Right ventricle myocardium superior (tissue), 1 donor: ENCODE data around the gene DDX3X. TPM values are rescaled to one million over a fixed set of nuclear protein-coding genes. Genes with fewer than 3 reads are reported as not detected.
A peak's percentile ranks its signal among the peaks of the same experiment; 100 is the strongest.
"Not testable (repeated sequence)": the region's sequence is repeated elsewhere in the genome, so short reads cannot be mapped to it uniquely, and the experiment has no call there.

Experiments used
- ATAC-seq: fragments of 200-7000 bp; cut with Tn5 transposase; one replicate; pipeline ENCODE4 v1.9.1; 2020; ENCODE audit warnings: mild to moderate bottlenecking; ENCODE audit not compliant: poor library complexity
- DNase-seq: peaks from one replicate; pipeline ENCODE4 v3.0.0-alpha.2; 2020
- intact Hi-C: fragments of 100-400 bp; cut with DNase I; formaldehyde crosslinking; loops from one replicate; pipeline ENCODE4 v1.11.2; 2022
- long read RNA-seq: library from polyadenylated mRNA; unstranded; transcript quantifications from one replicate; pipeline ENCODE4 v2.0.0, GENCODE V29; 2021
- total RNA-seq: library from RNA; stranded (reverse); fragmentation: NEBNext Ultra II Directional; extraction: Animal tissue kit (Norgen Biotek cat#: 25700); gene quantifications from one replicate; pipeline ENCODE4 v1.2.1, GENCODE V29; 2021
- donor health status: DM: no; HTN: yes; CAD: no; lungs with severe emphysema.

Gene DDX3X
- total RNA-seq, result 128 TPM
- long read RNA-seq, full-length matches to known transcripts, result 27 of 40 reads
- long read RNA-seq, partial matches to known transcripts, result 7 of 40 reads
- long read RNA-seq, other reads (novel, unspliced or antisense), result 6 of 40 reads

DNA sequence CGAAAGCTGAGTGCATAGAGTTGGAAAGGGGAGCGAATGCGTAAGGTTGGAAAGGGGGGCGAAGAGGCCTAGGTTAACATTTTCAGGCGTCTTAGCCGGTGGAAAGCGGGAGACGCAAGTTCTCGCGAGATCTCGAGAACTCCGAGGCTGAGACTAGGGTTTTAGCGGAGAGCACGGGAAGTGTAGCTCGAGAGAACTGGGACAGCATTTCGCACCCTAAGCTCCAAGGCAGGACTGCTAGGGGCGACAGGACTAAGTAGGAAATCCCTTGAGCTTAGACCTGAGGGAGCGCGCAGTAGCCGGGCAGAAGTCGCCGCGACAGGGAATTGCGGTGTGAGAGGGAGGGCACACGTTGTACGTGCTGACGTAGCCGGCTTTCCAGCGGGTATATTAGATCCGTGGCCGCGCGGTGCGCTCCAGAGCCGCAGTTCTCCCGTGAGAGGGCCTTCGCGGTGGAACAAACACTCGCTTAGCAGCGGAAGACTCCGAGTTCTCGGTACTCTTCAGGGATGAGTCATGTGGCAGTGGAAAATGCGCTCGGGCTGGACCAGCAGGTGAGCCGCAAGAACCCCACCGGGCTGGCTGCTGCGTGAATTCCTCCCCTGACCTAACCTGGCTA is at the start of gene DDX3X:
Gene DDX3X, plus strand, starts transcription at position 419 of the 619 bp plus-strand sequence. Its CDS starts 91 bp downstream, at position 510.
- DNase-seq (peak; percentile 88), ATAC-seq (peak; percentile 90)
- intact Hi-C loops, result no loop called here

DNA sequence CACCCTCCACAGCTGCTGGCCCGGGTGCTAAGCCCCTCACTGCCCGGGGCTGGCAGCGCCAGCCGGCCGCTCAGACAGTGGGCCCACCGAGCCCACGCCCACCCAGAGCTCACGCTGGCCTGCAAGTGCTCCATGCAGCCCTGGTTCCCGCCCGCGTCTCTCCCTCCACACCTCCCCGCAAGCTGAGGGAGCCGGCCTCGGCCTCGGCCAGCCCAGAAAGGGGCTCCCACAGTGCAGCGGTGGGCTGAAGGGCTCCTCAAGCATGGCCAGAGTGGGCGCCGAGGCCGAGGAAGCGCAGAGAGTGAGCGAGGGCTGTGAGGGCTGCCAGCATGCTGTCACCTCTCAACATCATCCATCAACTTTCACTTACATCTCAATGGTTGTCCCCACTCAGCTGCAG is 48.0 kb upstream of the DDX3X start:
- intact Hi-C loops, DNase-seq, ATAC-seq: not testable (repeated sequence)

DNA sequence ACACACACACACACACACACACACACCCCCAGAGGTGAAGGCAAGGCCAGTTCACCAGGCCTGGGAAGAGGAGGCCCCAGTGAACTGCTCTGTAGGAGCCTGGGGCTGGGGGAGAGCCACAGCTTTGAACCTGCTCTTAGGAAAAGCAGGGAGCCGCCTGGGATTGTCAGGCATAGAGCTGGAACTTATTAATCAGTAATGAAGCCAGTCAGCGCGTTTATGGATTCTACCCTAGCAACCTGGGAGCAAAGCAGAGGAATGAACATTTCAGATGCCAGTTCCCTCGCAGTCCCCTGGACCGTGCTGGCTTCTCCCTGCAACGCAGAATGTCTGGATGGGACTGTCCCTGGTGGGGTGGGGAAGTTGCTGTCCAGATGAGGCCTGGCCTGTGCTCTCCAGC is 45.3 kb upstream of the DDX3X start:
- intact Hi-C loops, result no loop called here
- ATAC-seq, result no peak

DNA sequence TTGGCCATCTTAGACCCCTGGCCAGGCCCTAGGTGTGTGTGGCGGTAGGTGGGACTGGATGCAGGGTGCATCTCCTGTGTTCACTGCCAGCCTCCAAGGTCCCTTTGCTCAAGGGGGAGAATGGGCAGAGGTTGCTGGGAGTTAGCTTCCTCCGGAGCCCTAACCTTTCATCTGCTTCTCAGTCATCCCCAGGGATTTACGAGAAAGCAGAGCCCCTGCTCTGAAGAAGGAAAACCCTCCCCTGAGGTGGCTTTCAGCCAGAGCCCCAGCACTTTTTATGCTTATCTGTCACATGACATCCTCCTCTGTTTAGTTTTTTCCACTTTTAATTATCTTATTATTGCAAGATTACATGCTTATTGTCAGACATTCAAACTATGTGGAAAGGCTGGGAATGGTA is 44.9 kb upstream of the DDX3X start:
- DNase-seq (no peak), ATAC-seq (no peak)
- intact Hi-C loops, result no loop called here

More for the DNA sequence above, 45.3 kb upstream of the DDX3X start:
- no peak for DNase-seq

DNA sequence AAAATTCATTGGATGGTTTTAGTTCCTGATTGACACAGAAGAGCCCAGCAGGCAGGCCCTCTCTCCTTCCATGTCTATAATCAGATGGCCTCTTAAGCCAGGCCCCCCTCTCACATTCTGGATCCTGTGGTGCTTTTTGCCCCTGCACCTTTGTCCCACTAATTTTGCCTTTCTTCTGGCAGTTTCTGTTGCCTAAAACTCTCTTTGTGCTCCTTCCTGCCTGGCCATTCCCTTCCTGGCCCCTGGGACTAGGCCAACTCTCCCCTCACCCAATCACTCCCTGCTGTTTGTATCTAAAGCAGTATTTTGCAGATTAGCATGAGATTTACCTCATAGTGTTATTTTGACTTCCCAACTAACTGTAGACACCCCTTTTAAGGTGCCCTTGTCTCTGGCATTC is 42.7 kb upstream of the DDX3X start:
- ATAC-seq (no peak), DNase-seq (no peak)
- intact Hi-C loops, result no loop called here

DNA sequence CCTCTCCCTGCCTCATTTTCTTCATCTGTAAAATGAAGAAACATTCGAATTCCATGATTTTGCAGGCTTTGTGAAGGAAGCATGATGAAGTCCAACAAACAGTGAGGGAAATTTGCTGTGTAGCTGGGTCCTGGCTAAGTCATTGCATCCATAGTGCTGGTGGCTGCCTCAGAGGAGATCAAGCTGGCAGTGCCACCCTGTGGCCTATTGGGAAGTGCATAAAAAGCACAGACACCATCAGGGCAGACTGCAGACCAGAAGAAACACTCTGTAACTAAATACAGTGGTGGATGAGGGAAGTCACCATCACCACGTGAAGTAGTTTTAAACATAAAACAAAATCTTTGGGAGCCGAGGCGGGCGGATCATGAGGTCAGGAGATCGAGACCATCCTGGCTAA is 40.7 kb upstream of the DDX3X start:
- intact Hi-C loops, result no loop called here
- peak; percentile 45 for DNase-seq
- no peak for ATAC-seq

DNA sequence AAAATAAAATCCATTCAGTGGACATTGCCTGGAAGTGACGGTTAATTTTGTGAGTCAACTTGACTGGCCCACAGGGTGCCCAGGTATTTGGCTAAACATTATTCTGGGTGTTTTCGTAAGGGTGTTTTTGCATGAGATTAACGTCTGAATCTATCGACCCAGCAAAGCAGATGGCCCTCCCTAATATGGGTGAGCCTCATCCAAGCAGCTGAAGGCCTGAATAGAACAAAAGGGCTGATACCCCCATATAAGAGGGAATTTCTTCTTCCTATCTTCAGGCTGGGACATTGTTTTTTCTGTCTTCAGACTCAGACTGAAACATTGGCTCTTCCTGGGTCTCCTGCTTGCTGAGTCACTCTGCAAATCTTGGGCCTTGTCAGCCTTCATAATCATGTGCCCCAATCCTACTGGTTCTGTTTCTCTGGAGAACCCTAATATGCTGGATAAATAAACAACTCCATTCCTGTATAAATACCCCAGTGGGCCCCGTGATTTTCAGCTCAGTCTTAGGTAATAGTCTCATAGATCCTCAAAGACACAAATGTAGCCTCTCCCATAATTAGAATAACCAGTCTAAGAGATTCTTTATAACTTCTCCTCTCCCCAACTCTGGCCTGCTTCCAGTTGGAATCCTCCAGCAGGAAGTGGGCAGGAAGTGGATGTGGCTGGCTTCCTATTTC is 33.1 kb upstream of the DDX3X start:
- ATAC-seq (peak; percentile 45), DNase-seq (no peak)
- intact Hi-C loops, result no loop called here

DNA sequence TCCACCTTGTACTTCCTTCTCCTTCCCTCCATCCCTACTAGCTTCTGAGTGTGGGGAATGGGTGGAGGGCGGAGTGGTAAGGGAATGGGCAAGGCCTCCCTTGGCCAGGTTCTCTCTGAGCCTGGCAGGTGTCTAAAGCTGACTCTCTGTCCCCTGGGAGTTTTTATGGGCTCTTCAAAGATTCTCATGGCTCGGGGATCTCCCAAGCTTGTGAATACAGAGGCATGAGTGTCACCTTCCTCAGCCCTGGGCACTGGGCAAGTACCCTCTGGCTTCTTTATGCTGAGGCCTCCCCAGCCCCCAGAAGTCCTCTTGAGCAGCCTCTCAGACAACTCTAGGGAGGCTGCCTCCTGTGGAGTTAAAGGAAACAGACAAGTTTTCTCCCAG is 32.5 kb upstream of the DDX3X start:
- intact Hi-C loops, result no loop called here
- DNase-seq (no peak), ATAC-seq (no peak)

DNA sequence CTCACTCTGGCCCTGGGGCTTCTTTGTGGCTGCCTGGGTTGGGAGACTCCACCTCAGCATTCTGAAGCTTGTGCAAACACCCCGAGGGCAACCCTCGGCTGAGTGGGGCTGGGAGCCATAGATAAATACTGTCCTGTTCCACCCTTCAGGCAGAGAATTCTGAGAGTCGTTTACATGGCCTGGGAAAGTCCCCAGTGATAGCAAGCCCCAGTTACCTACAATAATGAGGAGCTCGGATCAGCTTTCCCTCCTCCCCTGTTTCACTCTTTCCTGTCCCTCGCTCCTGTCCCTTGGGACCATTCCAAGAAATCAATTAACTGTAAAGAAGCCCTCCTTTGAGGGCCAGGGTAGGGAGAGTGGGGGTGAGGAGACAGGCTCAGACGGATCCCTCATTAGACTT is 31.6 kb upstream of the DDX3X start:
- intact Hi-C loops, result no loop called here
- no peak for ATAC-seq
- no peak for DNase-seq

DNA sequence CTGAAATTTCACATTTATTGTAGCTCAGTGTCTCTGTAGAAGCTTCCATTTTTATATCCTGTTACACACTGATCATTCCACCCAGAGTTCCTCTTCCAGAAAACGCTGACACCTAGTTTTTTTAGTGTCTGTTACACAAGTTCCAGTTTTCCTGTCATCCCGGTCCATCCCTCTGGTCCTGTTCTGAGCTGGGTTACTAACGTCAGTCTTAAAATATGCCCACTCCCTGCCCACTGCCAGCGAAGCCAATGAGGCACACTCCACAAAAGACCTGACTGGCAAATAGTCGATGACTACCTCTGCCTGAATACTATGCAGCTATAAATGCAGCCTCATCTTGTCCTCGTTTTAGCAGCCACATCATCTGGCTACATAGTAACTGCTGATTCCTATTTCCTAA is 30.9 kb upstream of the DDX3X start:
- ATAC-seq (peak; percentile 20), DNase-seq (no peak)
- intact Hi-C loops, result no loop called here

DNA sequence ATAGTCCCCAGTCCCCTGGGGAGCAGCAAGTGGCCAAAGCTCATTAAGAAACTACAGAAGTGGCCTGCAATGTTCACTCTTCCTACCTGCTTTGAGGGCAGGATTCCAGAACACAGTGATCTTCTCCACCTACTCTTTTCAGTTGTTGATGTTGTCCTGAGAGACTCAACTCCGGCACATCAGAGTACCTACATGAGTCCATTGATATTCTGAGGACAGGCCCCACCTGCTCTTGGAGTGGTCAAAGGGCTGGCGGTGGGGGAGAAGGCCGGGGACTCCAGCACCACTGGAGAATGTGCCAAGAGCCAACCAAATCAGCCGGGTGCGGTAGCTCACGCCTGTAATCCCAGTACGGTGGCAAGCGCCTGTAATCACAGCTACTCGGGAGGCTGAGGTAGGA is 29.8 kb upstream of the DDX3X start:
- DNase-seq (no peak), ATAC-seq (no peak)
- intact Hi-C loops, result no loop called here

DNA sequence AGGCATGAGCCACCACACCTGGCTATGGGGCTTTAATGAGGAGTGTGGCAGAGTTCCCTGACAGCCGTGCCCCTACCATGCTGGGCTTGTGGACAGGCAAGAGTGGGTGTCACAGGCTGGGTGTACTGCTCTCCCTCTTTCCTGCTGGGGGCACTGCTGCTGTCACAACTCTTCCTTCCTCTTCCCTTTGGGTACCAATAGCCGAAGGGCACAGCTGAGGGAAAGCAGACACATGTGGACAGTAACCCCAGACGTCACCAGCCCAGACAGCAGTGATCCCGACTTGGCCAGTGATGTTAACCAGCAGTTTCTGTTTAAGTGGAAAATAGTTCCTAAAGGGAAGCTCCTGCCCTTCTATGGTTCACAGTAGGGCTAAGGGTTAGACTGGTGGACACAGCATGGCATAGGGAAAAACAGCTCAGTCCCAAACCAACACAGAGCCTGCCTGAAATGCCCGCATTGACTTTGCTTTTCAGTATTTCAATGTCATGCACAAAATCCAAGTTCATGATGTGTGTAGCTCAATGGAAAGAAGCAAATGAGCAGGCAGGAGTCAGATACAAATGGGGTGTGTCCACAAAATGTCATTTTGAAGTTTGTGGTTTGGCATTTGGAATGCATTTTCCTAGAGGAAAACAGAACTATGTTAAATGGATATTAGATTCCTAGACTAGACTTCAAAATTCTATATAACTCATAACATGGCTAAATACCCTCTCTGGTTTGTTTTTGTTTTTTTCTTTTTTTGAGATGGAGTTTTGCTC is 24.9 kb upstream of the DDX3X start:
- intact Hi-C loops, result no loop called here
- ATAC-seq, result no peak
- no peak for DNase-seq

DNA sequence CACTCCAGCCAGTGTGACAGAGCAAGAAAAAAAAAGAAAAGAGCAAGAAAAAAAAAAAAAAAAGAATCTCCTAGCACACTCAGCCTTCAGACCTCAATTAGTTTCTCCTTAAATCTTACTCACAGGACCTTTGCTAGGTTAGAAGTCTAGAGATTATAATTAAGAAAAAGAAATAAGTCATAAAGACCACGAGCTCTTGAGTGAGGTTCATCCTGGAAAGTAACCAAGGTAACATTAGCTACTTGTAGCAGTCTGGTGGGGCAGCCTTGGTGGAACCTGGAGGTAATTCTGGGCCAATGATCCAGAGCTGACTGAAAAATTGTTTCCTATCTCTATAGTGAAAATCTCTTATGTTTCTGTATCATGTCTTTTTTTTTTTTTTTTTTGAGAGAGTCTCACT is 21.2 kb upstream of the DDX3X start:
- ATAC-seq, result no peak
- DNase-seq, result no peak
- intact Hi-C loops, result no loop called here

DNA sequence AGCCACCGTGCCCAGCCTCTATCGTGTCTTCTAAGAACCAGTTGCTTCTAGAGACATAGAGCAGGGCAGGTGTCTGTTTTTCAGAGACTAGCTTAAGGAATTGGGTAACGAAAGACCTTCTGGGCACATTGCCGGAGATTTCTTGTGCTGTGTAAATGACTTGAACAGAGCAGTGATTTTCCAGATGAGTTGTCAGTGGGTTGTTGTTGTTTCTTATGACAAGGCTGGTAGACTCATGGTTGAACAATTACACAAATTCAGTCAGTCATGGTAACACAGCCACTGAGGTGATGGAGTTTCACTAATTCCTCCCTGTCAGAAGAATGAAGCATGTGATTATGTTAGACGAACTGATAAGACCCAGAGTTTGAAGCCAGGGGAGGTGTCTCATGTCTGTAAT is 20.5 kb upstream of the DDX3X start:
- intact Hi-C loops, result no loop called here
- DNase-seq (no peak), ATAC-seq (no peak)

DNA sequence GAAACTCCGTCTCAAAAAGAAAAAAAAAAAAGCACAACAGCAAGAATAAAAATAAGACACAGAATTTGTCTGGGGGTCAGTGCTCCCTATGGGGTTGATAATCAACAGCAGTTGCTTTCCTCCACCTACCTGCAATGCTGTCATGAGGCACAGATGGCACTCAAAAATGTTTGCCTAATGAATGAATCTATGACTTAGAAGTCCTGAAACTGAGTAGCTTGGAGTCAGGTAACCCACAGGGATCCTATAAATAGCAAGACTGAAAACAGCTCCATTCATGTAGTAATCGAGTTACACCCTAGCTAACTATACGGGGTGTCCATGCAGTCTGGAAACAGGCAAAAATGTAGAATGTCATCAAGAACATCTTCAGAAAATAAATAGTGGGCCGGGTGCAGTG is 19.8 kb upstream of the DDX3X start:
- ATAC-seq (no peak), DNase-seq (no peak)
- intact Hi-C loops, result no loop called here

DNA sequence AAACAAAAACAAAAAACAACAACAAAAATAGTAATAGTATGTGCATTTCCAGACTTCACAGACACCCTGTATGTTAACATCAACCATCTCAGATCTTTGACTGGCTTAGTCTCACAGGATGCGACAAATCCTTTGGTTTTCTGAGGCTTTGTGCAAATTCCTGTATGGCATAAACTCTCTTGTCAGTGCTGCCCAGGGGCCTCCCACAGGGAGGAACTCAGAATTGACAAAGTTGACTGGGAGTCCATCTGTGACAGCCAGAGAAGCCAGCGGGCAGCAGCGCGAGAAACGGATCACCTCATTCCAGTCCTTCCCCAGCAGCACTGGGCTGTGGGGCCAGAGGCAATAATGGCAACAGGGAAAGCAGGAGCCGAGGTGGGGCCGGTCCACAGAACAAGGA is 19.1 kb upstream of the DDX3X start:
- intact Hi-C loops, result no loop called here
- no peak for DNase-seq

DNA sequence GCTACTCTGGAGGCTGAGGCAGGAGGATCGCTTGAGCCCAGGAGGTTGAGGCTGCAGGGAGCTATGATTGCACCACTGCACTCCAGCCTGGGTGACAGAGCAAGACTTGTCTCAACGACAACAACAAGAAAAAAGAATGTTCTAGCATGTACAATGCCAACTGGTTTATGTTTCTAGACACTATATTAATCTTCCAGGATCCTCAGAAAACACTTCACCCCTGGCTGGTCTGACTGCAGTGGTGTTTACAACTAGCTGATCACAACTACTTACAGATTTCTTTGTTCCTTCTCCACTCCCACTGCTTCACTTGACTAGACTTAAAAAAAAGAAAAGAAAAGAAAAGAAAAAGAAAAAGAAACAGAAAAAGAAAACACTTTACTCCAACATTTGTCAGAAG is 17.7 kb upstream of the DDX3X start:
- ATAC-seq, DNase-seq, intact Hi-C loops: not testable (repeated sequence)

More for the DNA sequence above, 19.1 kb upstream of the DDX3X start:
- ATAC-seq, result no peak

DNA sequence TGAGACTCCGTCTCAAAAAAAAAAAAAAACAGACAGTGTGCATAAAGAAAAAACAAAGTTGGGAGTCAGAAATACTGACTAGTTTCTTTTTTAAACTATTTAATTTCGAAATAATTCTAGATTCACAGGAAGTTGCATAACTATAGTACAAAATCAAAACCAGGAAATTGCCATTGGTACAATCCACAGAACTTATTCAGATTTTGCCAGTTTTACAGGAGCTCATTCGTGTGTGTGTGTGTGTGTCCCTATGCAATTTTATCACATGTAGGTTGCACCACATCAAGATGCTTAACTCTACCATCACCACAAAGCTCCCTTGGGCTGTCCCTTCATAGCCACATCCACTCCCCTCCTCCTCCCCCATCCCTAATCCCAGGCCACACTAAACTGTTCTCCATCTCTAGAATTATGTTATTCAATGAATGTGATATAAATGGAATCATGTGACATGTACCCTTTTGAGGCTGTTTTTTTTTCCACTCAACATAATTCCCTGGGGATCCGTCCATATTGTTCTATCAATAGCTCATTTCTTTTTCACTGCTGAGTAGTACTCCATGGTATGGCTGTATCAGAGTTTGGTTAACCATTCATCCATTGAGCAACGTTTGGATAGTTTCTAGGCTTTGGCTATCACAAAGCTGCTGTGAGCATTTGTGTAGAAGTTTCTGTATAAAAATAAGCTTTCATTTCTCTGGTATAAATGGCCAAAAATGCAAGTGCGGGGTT is 16.3 kb upstream of the DDX3X start:
- intact Hi-C loops, result no loop called here
- ATAC-seq (no peak), DNase-seq (no peak)

DNA sequence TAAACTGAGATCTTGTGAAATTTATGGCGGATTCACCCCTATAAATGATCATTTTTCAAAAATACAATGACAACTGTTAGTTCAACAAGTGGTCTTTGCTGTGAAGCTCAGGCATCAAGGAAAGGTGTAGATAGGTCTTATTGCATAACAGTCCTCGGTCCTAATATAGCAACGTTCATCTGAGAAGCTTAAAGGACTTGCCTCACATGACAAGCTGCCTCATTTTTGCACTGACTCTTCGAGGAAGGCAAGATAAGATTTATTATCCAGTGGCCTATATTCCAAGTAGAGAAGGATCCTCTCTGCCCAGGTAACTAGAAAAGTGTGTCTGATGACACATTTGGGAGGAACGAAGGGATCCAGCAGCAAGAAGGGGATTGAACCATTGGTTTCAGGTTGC is 13.6 kb upstream of the DDX3X start:
- ATAC-seq (no peak), DNase-seq (no peak)
- intact Hi-C loops, result no loop called here
